GM19395 (cell line): Measurements from ENCODE around the gene A3GALT2.
A peak's percentile ranks its signal among the peaks of the same experiment; 100 is the strongest.

Experiments used
- ATAC-seq: cut with Tn5 transposase; IDR thresholded peaks from one replicate; pipeline ENCODE4 v1.9.1; 2021; ENCODE audit warnings: mild to moderate bottlenecking, moderate library complexity; ENCODE audit not compliant: unreplicated experiment

The A3GALT2 gene

GRCh38 chr1:33350611-33351280 is 29.8 kb upstream of the A3GALT2 start:
- ATAC-seq = no peak

- peak; percentile 62 for ATAC-seq
Observed at GRCh38 chr1:33349778-33350610, 29.1 kb upstream of the A3GALT2 start.

- ATAC-seq = peak; percentile 47
Observed at GRCh38 chr1:33349081-33349759, 28.3 kb upstream of the A3GALT2 start.

GRCh38 chr1:33348676-33349080 is 27.8 kb upstream of the A3GALT2 start:
- ATAC-seq = no peak

GRCh38 chr1:33348194-33348593 is 27.3 kb upstream of the A3GALT2 start:
- ATAC-seq = no peak

- no peak for ATAC-seq
Observed at GRCh38 chr1:33347650-33347992, 26.7 kb upstream of the A3GALT2 start.

GRCh38 chr1:33346927-33347649 is 26.2 kb upstream of the A3GALT2 start:
- ATAC-seq = no peak

GRCh38 chr1:33346533-33346926 is 25.6 kb upstream of the A3GALT2 start:
- no peak for ATAC-seq

GRCh38 chr1:33344896-33345560 is 24.1 kb upstream of the A3GALT2 start:
- no peak for ATAC-seq

GRCh38 chr1:33343539-33343938 is 22.6 kb upstream of the A3GALT2 start:
- no peak for ATAC-seq

- no peak for ATAC-seq
Observed at GRCh38 chr1:33342041-33342723, 21.3 kb upstream of the A3GALT2 start.

GRCh38 chr1:33341190-33341589 is 20.3 kb upstream of the A3GALT2 start:
- ATAC-seq = no peak

GRCh38 chr1:33339413-33339812 is 18.5 kb upstream of the A3GALT2 start:
- ATAC-seq = no peak

- no peak for ATAC-seq
Observed at GRCh38 chr1:33338440-33339211, 17.7 kb upstream of the A3GALT2 start.

GRCh38 chr1:33338048-33338439 is 17.1 kb upstream of the A3GALT2 start:
- ATAC-seq = no peak

- no peak for ATAC-seq
Observed at GRCh38 chr1:33337441-33337840, 16.5 kb upstream of the A3GALT2 start.

GRCh38 chr1:33336580-33336979 is 15.7 kb upstream of the A3GALT2 start:
- no peak for ATAC-seq

GRCh38 chr1:33335020-33335419 is 14.1 kb upstream of the A3GALT2 start:
- no peak for ATAC-seq

- no peak for ATAC-seq
Observed at GRCh38 chr1:33334081-33334552, 13.2 kb upstream of the A3GALT2 start.
